Right cardiac atrium (tissue), 5 donors: ENCODE results near the gene PKP3. TPM values are rescaled to one million over a fixed set of nuclear protein-coding genes. Genes with fewer than 3 reads are reported as not detected.
"Not testable (repeated sequence)": the region's sequence is repeated elsewhere in the genome, so short reads cannot be mapped to it uniquely, and the experiment has no call there.

ENCODE experiments used
- ATAC-seq, 2 donors: fragments of 200-7000 bp; cut with Tn5 transposase; one replicate each; pipeline versions ENCODE4 v1.8.0 to v1.9.1; 2020; ENCODE audit warnings: moderate library complexity in 2 of 2, mild to moderate bottlenecking in 1 of 2
- DNase-seq, 3 donors: peaks; one replicate each; pipeline ENCODE4 v3.0.0-alpha.2; 2020
- H3K27ac ChIP-seq: one replicate; pipeline ENCODE4 v1.5.1; 2013; ENCODE audit warnings: mild to moderate bottlenecking, low read length, control low read depth, moderate library complexity
- H3K27me3 ChIP-seq: one replicate; pipeline ENCODE4 v1.6.1; 2013; ENCODE audit not compliant: control insufficient read depth, insufficient read depth
- H3K4me1 ChIP-seq: one replicate; pipeline ENCODE4 v1.6.1; 2013; ENCODE audit warnings: low read length; ENCODE audit not compliant: control insufficient read depth, insufficient read depth
- H3K4me3 ChIP-seq: one replicate; pipeline ENCODE4 v1.5.1; 2013; ENCODE audit warnings: low read length, control low read depth
- H3K9me3 ChIP-seq: one replicate; pipeline ENCODE4 v1.6.1; 2013; ENCODE audit warnings: low read length; ENCODE audit not compliant: control insufficient read depth
- WGBS: extraction: QIAGEN DNeasy Blood & Tissue Kit; methylation state at CpG from one replicate; pipeline ENCODE4 v1.1.7; 2013; 5-methylcytosine and 5-hydroxymethylcytosine counted together
- intact Hi-C, 4 donors: fragments of 100-400 bp; cut with DNase I; formaldehyde crosslinking; loops; one replicate each; pipeline versions ENCODE4 v1.11.0 to v1.14.0; 2022 to 2023
- polyA plus RNA-seq: library from polyadenylated mRNA; stranded (reverse); fragments of 200-250 nt; gene quantifications from one replicate; pipeline ENCODE4 v1.2.3, GENCODE V29; 2013
- total RNA-seq, 4 donors: library from RNA; stranded (reverse); fragmentation: NEBNext Ultra II Directional; extraction: Animal tissue kit (Norgen Biotek cat#: 25700); gene quantifications; one replicate each; pipeline ENCODE4 v1.2.1, GENCODE V29; 2021
- donor health status: healthy with polysubstance abuse.
- donor health status: DM: no; HTN: yes; CAD: no.
- donor health status: DM: no; HTN: no; CAD: no.
- donor health status: DM: no; HTN: yes; CAD: no; lungs with severe emphysema.
- donor health status: DM: yes; HTN: yes; CAD: no.

PKP3 gene
- total and polyA plus RNA-seq, 5 donors: 0.26 to 0.88 (median 0.40) TPM

- Histone ChIP-seq H3K4me1 (no peaks in the 10 kb centered on the region), H3K4me3 (no peak overlapping the region), H3K27ac (no peak overlapping the region), H3K27me3 (no peaks in the 10 kb centered on the region), H3K9me3 (no peaks in the 10 kb centered on the region)
- intact Hi-C loops: no loop called here
- WGBS: 75% methylated on average over 30 of the region's 35 CpGs
- DNase-seq (peak in 2 of 3 donors; percentile 46 to 48), ATAC-seq (no peak)
These were observed 12.4 kb upstream of the PKP3 start for GRCh38 chr11:381501-382072.

- ATAC-seq: no peak
- Histone ChIP-seq H3K27ac (no peak overlapping the region), H3K9me3 (no peaks in the 10 kb centered on the region), H3K4me1 (no peaks in the 10 kb centered on the region), H3K4me3 (no peak overlapping the region), H3K27me3 (no peaks in the 10 kb centered on the region)
- DNase-seq: peak in 2 of 3 donors; percentile 24 to 37
- WGBS: 63% methylated on average over 11 of the region's 11 CpGs
- intact Hi-C loops: no loop called here
These were observed 11.9 kb upstream of the PKP3 start for GRCh38 chr11:382081-382629.

DNA sequence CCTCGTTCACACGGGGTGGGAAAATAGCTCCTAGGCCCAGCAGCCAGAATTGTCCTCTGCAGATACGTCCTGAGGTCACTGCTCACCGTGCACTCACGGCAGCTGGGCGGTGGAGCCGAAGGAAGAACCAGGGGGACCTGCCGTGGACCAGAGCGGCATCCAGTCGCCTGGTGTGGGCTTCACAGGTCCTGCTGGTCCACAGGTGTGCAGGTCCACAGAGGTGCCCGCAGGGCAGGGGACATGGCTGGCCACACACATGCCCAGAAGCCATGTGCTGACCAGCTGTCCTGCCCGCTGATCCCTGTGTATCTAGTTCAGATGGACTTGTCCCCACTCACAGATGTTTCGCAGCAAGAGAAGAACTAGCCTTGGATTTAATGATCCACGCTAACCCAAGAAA is 10.6 kb upstream of the PKP3 start:
- no peak overlapping the region for H3K4me3 ChIP-seq
- H3K27ac ChIP-seq: no peak overlapping the region
- WGBS: 88% methylated on average over 14 of the region's 14 CpGs
- no peaks in the 10 kb centered on the region for H3K27me3 ChIP-seq
- intact Hi-C loops: no loop called here
- ATAC-seq: no peak
- DNase-seq: peak in 2 of 3 donors; percentile 1 to 13
- H3K9me3 ChIP-seq: no peaks in the 10 kb centered on the region
- no peaks in the 10 kb centered on the region for H3K4me1 ChIP-seq

GRCh38 chr11:384511-384910 is 9.5 kb upstream of the PKP3 start:
- DNase-seq (peak; percentile 4 to 50 (median 34)), ATAC-seq (no peak)
- Histone ChIP-seq H3K27me3 (no peaks in the 10 kb centered on the region), H3K4me3 (no peak overlapping the region), H3K27ac (no peak overlapping the region), H3K9me3 (no peaks in the 10 kb centered on the region), H3K4me1 (no peaks in the 10 kb centered on the region)
- WGBS: 90% methylated on average over 16 of the region's 16 CpGs
- intact Hi-C loops: no loop called here

GRCh38 chr11:385594-386351 is 8.2 kb upstream of the PKP3 start:
- ATAC-seq (no peak), DNase-seq (peak in 1 of 3 donors; percentile 8)
- H3K27ac ChIP-seq: no peak overlapping the region
- no peaks in the 10 kb centered on the region for H3K4me1 ChIP-seq
- no peaks in the 10 kb centered on the region for H3K9me3 ChIP-seq
- WGBS: 93% methylated on average over 18 of the region's 19 CpGs
- H3K27me3 ChIP-seq: no peaks in the 10 kb centered on the region
- H3K4me3 ChIP-seq: no peak overlapping the region
- intact Hi-C loops: no loop called here

DNA sequence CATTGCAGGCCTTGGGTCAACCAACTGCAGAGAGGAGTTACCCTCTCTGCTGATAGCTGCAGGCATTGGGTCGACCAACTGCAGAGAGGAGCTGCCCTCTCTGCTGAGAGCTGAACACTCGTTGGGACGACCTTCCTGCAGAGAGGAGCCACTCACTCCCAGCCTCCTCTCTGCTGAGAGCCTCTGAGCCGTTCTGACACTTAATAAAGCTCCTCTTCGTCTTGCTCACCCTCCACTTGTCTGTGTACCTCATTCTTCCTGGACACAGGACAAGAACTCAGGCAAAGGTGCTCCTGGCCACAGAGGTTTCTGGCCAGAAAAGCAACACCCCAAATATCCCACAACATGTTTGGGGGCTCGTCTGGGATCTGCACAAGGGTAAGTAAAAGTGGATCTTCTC is 7.5 kb upstream of the PKP3 start:
- H3K27me3 ChIP-seq: no peaks in the 10 kb centered on the region
- WGBS: 89% methylated on average over 6 of the region's 6 CpGs
- no peak overlapping the region for H3K27ac ChIP-seq
- H3K4me1 ChIP-seq: no peaks in the 10 kb centered on the region
- intact Hi-C loops: no loop called here
- DNase-seq (peak in 1 of 3 donors; percentile 26), ATAC-seq (no peak)
- H3K9me3 ChIP-seq: no peaks in the 10 kb centered on the region
- H3K4me3 ChIP-seq: no peak overlapping the region

DNA sequence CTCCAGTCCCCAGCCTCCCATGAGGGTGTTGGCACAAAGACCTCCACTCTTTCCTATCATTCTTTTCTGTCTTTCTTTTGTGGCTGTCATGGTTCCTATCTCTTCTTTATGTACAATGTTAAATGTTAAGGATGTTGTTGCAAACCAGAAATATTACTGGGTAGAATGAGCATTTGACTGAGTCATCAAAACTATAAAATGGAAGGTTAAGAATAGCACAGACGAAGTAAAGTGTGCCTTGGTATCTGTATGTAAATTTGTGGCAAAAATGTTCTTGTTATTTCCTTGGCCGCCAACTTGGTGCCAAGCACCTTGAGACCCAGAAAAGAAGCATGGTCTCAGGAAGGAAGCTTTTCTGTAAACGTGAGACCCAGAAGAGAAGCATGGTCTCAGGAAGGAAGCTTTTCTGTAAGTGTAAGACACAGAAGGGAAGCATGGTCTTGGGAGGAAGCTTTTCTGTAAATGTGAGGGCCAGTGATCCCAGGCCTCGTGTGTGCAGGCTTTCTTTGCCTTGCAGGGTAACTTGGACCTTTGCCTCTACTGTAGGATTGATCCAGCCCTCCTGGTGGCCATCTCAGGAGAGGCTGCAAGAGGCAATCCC is 6.7 kb upstream of the PKP3 start:
- DNase-seq (no peak), ATAC-seq (no peak)
- H3K27ac ChIP-seq: no peak overlapping the region
- no peaks in the 10 kb centered on the region for H3K27me3 ChIP-seq
- no peaks in the 10 kb centered on the region for H3K9me3 ChIP-seq
- 56% methylated on average over 4 of the region's 4 CpGs for WGBS
- intact Hi-C loops: no loop called here
- no peak overlapping the region for H3K4me3 ChIP-seq
- H3K4me1 ChIP-seq: no peaks in the 10 kb centered on the region

DNA sequence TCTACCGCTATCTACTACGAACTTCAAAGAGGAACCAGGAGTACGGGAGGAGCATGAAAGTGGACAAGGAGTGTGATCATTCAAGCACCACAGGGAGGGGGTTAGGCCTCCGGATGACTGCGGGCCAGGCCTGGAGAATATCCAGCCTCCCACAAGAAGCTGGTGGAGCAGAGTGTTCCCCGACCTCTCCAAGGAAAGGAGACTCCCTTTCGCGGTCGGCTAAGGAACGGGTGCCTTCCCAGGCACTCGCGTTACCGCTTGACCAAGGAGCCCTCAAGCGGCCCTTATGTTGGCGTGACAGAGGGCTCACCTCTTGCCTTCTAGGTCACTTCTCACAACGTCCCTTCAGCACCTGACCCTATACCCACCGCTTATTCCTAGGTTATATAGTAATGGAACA is 4.6 kb upstream of the PKP3 start:
- H3K27me3 ChIP-seq, H3K27ac ChIP-seq, ATAC-seq, intact Hi-C loops, H3K9me3 ChIP-seq, H3K4me1 ChIP-seq, H3K4me3 ChIP-seq: not testable (repeated sequence)
- 76% methylated on average over 17 of the region's 17 CpGs for WGBS
- DNase-seq: peak in 1 of 3 donors; percentile 29

GRCh38 chr11:390175-390574 is 3.8 kb upstream of the PKP3 start:
- no peaks in the 10 kb centered on the region for H3K27me3 ChIP-seq
- H3K4me1 ChIP-seq: no peaks in the 10 kb centered on the region
- WGBS: 62% methylated on average over 9 of the region's 11 CpGs
- peak in 1 of 3 donors; percentile 51 for DNase-seq
- ATAC-seq: no peak
- intact Hi-C loops: no loop called here
- no peak overlapping the region for H3K4me3 ChIP-seq
- no peaks in the 10 kb centered on the region for H3K9me3 ChIP-seq
- H3K27ac ChIP-seq: no peak overlapping the region

GRCh38 chr11:391117-392017 is 2.6 kb upstream of the PKP3 start:
- ATAC-seq (no peak), DNase-seq (peak in 1 of 3 donors; percentile 32)
- Histone ChIP-seq H3K27ac (no peak overlapping the region), H3K4me1 (no peaks in the 10 kb centered on the region), H3K9me3 (no peaks in the 10 kb centered on the region), H3K4me3 (no peak overlapping the region), H3K27me3 (no peaks in the 10 kb centered on the region)
- intact Hi-C loops: no loop called here
- 76% methylated on average over 38 of the region's 38 CpGs for WGBS
